K562 (cell line): ENCODE data around the gene TKTL1. TPM values are rescaled to one million over a fixed set of nuclear protein-coding genes. Genes with fewer than 3 reads are reported as not detected.

Experiments
- CEBPB ChIP-seq: fragments of 450-650 bp; IDR thresholded peaks from 2 replicates; pipeline ENCODE4 v1.6.1; 2016; ENCODE audit warnings: missing genetic modification characterization, missing compliant biosample characterization
- ELF4 ChIP-seq: fragments of 450-650 bp; formaldehyde crosslinking; IDR thresholded peaks from 2 replicates; pipeline ENCODE4 v1.4.0; 2022; ENCODE audit warnings: missing genetic modification characterization
- ETS1 ChIP-seq: conservative IDR thresholded peaks from 2 replicates; pipeline ENCODE4 v1.6.1; 2011; ENCODE audit warnings: low read depth, mild to moderate bottlenecking, low read length; ENCODE audit not compliant: control insufficient read depth
- MBD2 ChIP-seq: sonication (generic); IDR thresholded peaks from 2 replicates; pipeline ENCODE4 v1.6.1; 2016; ENCODE audit warnings: low read depth, borderline replicate concordance
- PCBP2 ChIP-seq: fragments of 200-400 bp; formaldehyde crosslinking; IDR thresholded peaks from 2 replicates; pipeline ENCODE4 v1.6.1; 2018; ENCODE audit warnings: low read length, low read depth, mild to moderate bottlenecking, moderate library complexity; ENCODE audit not compliant: poor library complexity, severe bottlenecking
- RAD21 ChIP-seq, 2 experiments: fragments of 250-450 bp in 1 of 2; fragments of 450-650 bp in 1 of 2; sonication (Bioruptor Pico) in 1 of 2; formaldehyde crosslinking in 1 of 2; IDR thresholded peaks in 1 of 2; conservative IDR thresholded peaks in 1 of 2; 2 replicates each; pipeline versions ENCODE4 v1.4.0 to v1.8.0; 2020 to 2022; ENCODE audit warnings: mild to moderate bottlenecking in 2 of 2, moderate library complexity in 1 of 2
- RREB1 ChIP-seq: fragments of 250-450 bp; sonication (Bioruptor Pico); IDR thresholded peaks from 2 replicates; pipeline ENCODE4 v1.4.0; 2020
- SAP30 ChIP-seq: fragments of 200-600 bp; sonication (generic); IDR thresholded peaks from 2 replicates; pipeline ENCODE4 v1.6.1; 2012; ENCODE audit warnings: borderline replicate concordance, low read depth, mild to moderate bottlenecking, moderate library complexity, low read length, control low read depth, inconsistent platforms; ENCODE audit not compliant: insufficient read depth, poor library complexity, severe bottlenecking
- XRCC3 ChIP-seq: fragments of 450-650 bp; IDR thresholded peaks from 2 replicates; pipeline ENCODE4 v1.6.1; 2017; ENCODE audit warnings: mild to moderate bottlenecking, moderate library complexity
- ZBTB11 ChIP-seq, 3 experiments: fragments of 200-800 bp in 1 of 3; fragments of 250-450 bp in 1 of 3; fragments of 450-650 bp in 1 of 3; sonication (Bioruptor Pico) in 1 of 3; sonication (Bioruptor generic) in 1 of 3; formaldehyde crosslinking in 1 of 3; IDR thresholded peaks; 2 replicates each; pipeline versions ENCODE4 v1.6.1 to v1.8.0; 2016 to 2022; ENCODE audit warnings: mild to moderate bottlenecking in 2 of 3, missing genetic modification characterization in 2 of 3, missing compliant biosample characterization in 1 of 3, moderate library complexity in 1 of 3
- ZNF175 ChIP-seq: fragments of 200-800 bp; sonication (Bioruptor generic); IDR thresholded peaks from 2 replicates; pipeline ENCODE4 v1.6.1; 2016; ENCODE audit warnings: low read depth, mild to moderate bottlenecking, missing genetic modification characterization, missing compliant biosample characterization
- ZNF408 ChIP-seq: fragments of 250-450 bp; sonication (Bioruptor Pico); IDR thresholded peaks from 2 replicates; pipeline ENCODE4 v1.4.0; 2020; ENCODE audit warnings: low read depth, mild to moderate bottlenecking, moderate library complexity
- polyA plus RNA-seq, 8 experiments: library from polyadenylated mRNA; depleted of rRNA in 4 of 8; stranded (reverse) in 5 of 8; unstranded in 3 of 8; fragments of >200 nt; fragmentation: Nextera tagmentation in 2 of 8; fragmentation: Illumina TruSeq in 1 of 8; extraction: Ambion mirVana in 2 of 8; extraction: Trizol in 1 of 8; gene quantifications; 2 replicates each; pipeline versions ENCODE4 v1.2.1 to v1.2.3, GENCODE V29; 2011 to 2014; ENCODE audit warnings: inconsistent platforms in 1 of 8, missing spikeins in 1 of 8
- total RNA-seq, 7 experiments: library from RNA; depleted of rRNA in 6 of 7; stranded (reverse); fragments of >200 nt in 6 of 7; fragmentation: Illumina TruSeq in 2 of 7; extraction: Trizol in 2 of 7; gene quantifications; 2 replicates each; pipeline versions ENCODE4 v1.2.1 to v1.2.3, GENCODE V29; 2011 to 2021; ENCODE audit warnings: low replicate concordance in 1 of 7
- TF ChIP-seq, protein P1 (sequence below), 2 experiments: fragments of 250-450 bp in 1 of 2; fragments of 450-650 bp in 1 of 2; sonication (Bioruptor Pico) in 1 of 2; IDR thresholded peaks; 2 replicates each; pipeline versions ENCODE4 v1.6.1 to v1.8.0; 2016 to 2021; ENCODE audit warnings: mild to moderate bottlenecking in 2 of 2, moderate library complexity in 2 of 2, missing compliant biosample characterization in 1 of 2, missing genetic modification characterization in 1 of 2

The TKTL1 gene
- total and polyA plus RNA-seq, 9 of the 15 experiments (the other 6 are each of a cell fraction or from before 2014, with no cell fraction given), result 0.18 to 0.71 (median 0.38) TPM

- no peak for TF ChIP-seq RREB1 (CRISPR knock-in tag)
- no peak for TF ChIP-seq ZBTB11 (CRISPR knock-in tag; IDR thresholded peaks at IDR 0.05)
- TF ChIP-seq MBD2, result no peak
- no peak for TF ChIP-seq PCBP2
- no peak for TF ChIP-seq CEBPB
- TF ChIP-seq RAD21 (CRISPR knock-in tag; conservative IDR thresholded peaks at IDR 0.05 in 1 of 2, IDR thresholded peaks at IDR 0.05 in 1 of 2), result no peak
- TF ChIP-seq ZNF175 (CRISPR knock-in tag), result 0 out of 2 replicates have a peak, but pooled peaks have one; percentile 57
- no peak for TF ChIP-seq SAP30
- no peak for TF ChIP-seq ELF4 (CRISPR knock-in tag)
- TF ChIP-seq ETS1, result no peak; the same call in 1 of the 2 replicates
- no peak for TF ChIP-seq XRCC3
- TF ChIP-seq ZNF408 (CRISPR knock-in tag), result no peak
- TF ChIP-seq, protein P1, sequence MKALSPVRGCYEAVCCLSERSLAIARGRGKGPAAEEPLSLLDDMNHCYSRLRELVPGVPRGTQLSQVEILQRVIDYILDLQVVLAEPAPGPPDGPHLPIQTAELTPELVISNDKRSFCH (CRISPR knock-in tag; IDR thresholded peaks at IDR 0.05), result no peak
- TF ChIP-seq, protein P1 (tag; IDR thresholded peaks at IDR 0.05), result no peak
Measured at GRCh38 chrX:154368630-154369448, 73.2 kb downstream of the TKTL1 start (continued).
